Hepatocyte (in vitro differentiated cells): ENCODE results near the gene BBS1.
A peak's percentile ranks its signal among the peaks of the same experiment; 100 is the strongest.

ENCODE experiments used
- EZH2 ChIP-seq: fragments of 200-600 bp; sonication (generic); IDR thresholded peaks from 2 replicates; pipeline ENCODE4 v1.6.1; 2016; ENCODE audit warnings: antibody characterized with exemption, mild to moderate bottlenecking, borderline replicate concordance
- EZH2phosphoT487 ChIP-seq: fragments of 200-600 bp; sonication (generic); IDR thresholded peaks from one replicate; pipeline ENCODE4 v1.6.1; 2018; ENCODE audit warnings: antibody characterized with exemption, mild to moderate bottlenecking, low read depth, moderate library complexity; ENCODE audit not compliant: unreplicated experiment, severe bottlenecking
- TF ChIP-seq, protein P1 (sequence below): fragments of 200-600 bp; sonication (generic); IDR thresholded peaks from 2 replicates; pipeline ENCODE4 v1.5.1; 2016; ENCODE audit warnings: antibody characterized with exemption, mild to moderate bottlenecking; ENCODE audit not compliant: poor library complexity

DNA sequence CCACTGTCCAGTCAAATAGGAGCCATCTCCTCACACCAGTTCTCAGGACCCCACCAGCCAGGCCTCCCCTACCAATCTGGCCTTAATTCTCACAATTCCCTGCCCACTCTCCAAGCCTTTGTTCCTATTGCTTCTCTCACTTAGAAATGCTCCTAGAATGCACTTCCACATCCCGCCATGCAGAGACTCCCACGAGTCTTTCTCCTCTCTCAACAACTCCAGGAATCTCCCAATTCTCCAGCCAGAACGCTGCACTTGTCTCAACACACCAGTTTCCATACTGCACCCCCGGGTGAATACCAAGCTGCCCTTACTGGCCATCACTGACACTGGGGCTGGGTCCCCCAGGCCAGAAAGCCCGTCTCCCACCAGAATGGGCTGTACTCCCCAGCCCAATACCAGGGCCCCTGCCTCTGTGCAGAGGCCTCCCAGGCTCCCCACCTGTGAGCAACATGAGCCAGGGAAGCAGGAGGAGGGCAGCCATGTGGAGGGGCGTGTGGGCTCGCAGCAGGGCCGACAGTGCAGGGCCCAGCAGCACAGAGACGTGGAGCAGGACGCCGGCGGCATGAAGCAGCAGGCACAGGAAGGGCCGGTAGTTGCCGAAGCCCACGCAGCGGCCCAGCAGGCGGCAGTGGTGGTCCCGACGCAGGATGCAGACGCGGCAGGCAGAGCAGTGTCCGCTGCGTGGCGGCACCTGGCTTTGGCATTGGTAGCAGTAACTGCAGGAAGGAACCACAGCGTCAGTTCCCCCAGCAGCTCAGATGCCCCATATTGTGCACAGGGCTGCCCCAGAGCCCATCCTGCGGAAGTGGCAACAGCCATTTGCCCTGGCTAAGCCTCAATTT lies 33.0 kb downstream of the BBS1 start:
- TF ChIP-seq, protein P1, sequence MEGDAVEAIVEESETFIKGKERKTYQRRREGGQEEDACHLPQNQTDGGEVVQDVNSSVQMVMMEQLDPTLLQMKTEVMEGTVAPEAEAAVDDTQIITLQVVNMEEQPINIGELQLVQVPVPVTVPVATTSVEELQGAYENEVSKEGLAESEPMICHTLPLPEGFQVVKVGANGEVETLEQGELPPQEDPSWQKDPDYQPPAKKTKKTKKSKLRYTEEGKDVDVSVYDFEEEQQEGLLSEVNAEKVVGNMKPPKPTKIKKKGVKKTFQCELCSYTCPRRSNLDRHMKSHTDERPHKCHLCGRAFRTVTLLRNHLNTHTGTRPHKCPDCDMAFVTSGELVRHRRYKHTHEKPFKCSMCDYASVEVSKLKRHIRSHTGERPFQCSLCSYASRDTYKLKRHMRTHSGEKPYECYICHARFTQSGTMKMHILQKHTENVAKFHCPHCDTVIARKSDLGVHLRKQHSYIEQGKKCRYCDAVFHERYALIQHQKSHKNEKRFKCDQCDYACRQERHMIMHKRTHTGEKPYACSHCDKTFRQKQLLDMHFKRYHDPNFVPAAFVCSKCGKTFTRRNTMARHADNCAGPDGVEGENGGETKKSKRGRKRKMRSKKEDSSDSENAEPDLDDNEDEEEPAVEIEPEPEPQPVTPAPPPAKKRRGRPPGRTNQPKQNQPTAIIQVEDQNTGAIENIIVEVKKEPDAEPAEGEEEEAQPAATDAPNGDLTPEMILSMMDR = peak; percentile 49
- no peak for TF ChIP-seq EZH2
- TF ChIP-seq EZH2phosphoT487 = no peak
